OCI-LY7 (cell line): ENCODE results near the gene CTSH. TPM values are rescaled to one million over a fixed set of nuclear protein-coding genes. Genes with fewer than 3 reads are reported as not detected.

Experiments
- BruUV-seq: library from RNA; stranded (reverse); fragments of 400-500 nt; replicated peaks from 2 replicates; lab custom pipeline; 2021; lab: Mats Ljungman, UMichigan
- CTCF ChIA-PET: fragments of 300-600 bp; sonication (Branson Sonifier 250); formaldehyde crosslinking; loops from one replicate; lab custom pipeline; 2022; ENCODE audit warnings: antibody characterized with exemption; ENCODE audit not compliant: unreplicated experiment; lab: Charles Lee
- POLR2A ChIA-PET: fragments of 300-600 bp; sonication (Branson Sonifier 250); formaldehyde crosslinking; loops from one replicate; lab custom pipeline; 2022; ENCODE audit warnings: antibody characterized with exemption; lab: Charles Lee
- DNase-seq: peaks from one replicate; pipeline ENCODE4 v3.0.0-alpha.2; 2015; ENCODE audit warnings: low spot score
- H2AFZ ChIP-seq: fragments of 200-600 bp; sonication (generic), shearing (Covaris generic); 2 replicates; pipeline ENCODE4 v1.6.1; 2014; ENCODE audit warnings: mild to moderate bottlenecking, antibody characterized with exemption, low read length, moderate library complexity
- H3K27ac ChIP-seq: fragments of 200-600 bp; sonication (generic); 2 replicates; pipeline ENCODE4 v1.5.1; 2014; ENCODE audit warnings: mixed run types, low read depth, mild to moderate bottlenecking, moderate library complexity, low read length, inconsistent platforms; ENCODE audit not compliant: poor library complexity, severe bottlenecking
- H3K36me3 ChIP-seq: fragments of 200-600 bp; sonication (generic); 2 replicates; pipeline ENCODE4 v1.6.1; 2014; ENCODE audit warnings: mild to moderate bottlenecking, antibody characterized with exemption, low read length, moderate library complexity, mixed read lengths; ENCODE audit not compliant: insufficient read depth
- H3K4me1 ChIP-seq: fragments of 200-600 bp; sonication (generic); 2 replicates; pipeline ENCODE4 v1.5.1; 2014; ENCODE audit warnings: mild to moderate bottlenecking, low read length; ENCODE audit not compliant: insufficient read depth, poor library complexity, severe bottlenecking
- H3K4me2 ChIP-seq: fragments of 200-600 bp; sonication (generic); 2 replicates; pipeline ENCODE4 v1.6.1; 2014; ENCODE audit warnings: mild to moderate bottlenecking, low read length
- H3K4me3 ChIP-seq: fragments of 200-600 bp; sonication (generic); 2 replicates; pipeline ENCODE4 v1.5.1; 2014; ENCODE audit warnings: mild to moderate bottlenecking, low read depth, low read length; ENCODE audit not compliant: poor library complexity, severe bottlenecking
- H3K79me2 ChIP-seq: fragments of 200-600 bp; sonication (generic); 2 replicates; pipeline ENCODE4 v1.6.1; 2016; ENCODE audit warnings: low read depth, mild to moderate bottlenecking, low read length, moderate library complexity, mixed read lengths; ENCODE audit not compliant: insufficient read depth
- H3K9me2 ChIP-seq: fragments of 200-600 bp; sonication (generic); 2 replicates; pipeline ENCODE4 v1.6.1; 2016; ENCODE audit warnings: mild to moderate bottlenecking, low read length, mixed read lengths; ENCODE audit not compliant: insufficient read depth
- H3K9me3 ChIP-seq: fragments of 200-600 bp; sonication (generic); 2 replicates; pipeline ENCODE4 v1.6.1; 2014; ENCODE audit warnings: mild to moderate bottlenecking, mixed run types, low read length, mixed read lengths
- H4K20me1 ChIP-seq: fragments of 200-600 bp; sonication (generic); 2 replicates; pipeline ENCODE4 v1.6.1; 2014; ENCODE audit warnings: mild to moderate bottlenecking, antibody characterized with exemption, low read length, moderate library complexity, mixed read lengths; ENCODE audit not compliant: insufficient read depth
- CTCF ChIP-seq: fragments of 200-600 bp; sonication (generic); conservative IDR thresholded peaks from 2 replicates; pipeline ENCODE4 v1.5.1; 2014; ENCODE audit warnings: mild to moderate bottlenecking, antibody characterized with exemption, low read length, moderate library complexity, mixed read lengths
- EZH2phosphoT487 ChIP-seq: fragments of 200-600 bp; sonication (generic); IDR thresholded peaks from 2 replicates; pipeline ENCODE4 v1.6.1; 2018; ENCODE audit warnings: low read depth, borderline replicate concordance, mild to moderate bottlenecking, mixed run types, antibody characterized with exemption, low read length, moderate library complexity, mixed read lengths
- intact Hi-C: fragments of 100-400 bp; cut with micrococcal nuclease; formaldehyde crosslinking; loops from one replicate; pipeline ENCODE4 v1.10.0; 2022; ENCODE audit not compliant: unreplicated experiment
- total RNA-seq, 2 experiments: library from RNA; depleted of rRNA in 1 of 2; stranded (reverse); fragments of >200 nt in 1 of 2; shearing (Covaris generic) in 1 of 2; gene quantifications; 2 replicates each; pipeline ENCODE4 v1.2.3, GENCODE V29; 2014 to 2022

Gene CTSH
- total RNA-seq, 2 experiments from 2014 or later = 21.5 to 26.9 TPM

- no peak for DNase-seq
- no peaks in the 10 kb centered on the region for H3K79me2 ChIP-seq
- no peaks in the 10 kb centered on the region for H4K20me1 ChIP-seq
- ChIA-PET POLR2A (interaction anchor here (0.6 kb wide), 1 partner anchor 1139 kb away, joined by 3 read pairs; no protein-coding TSS in a partner anchor), CTCF (no interaction called here)
- H3K9me2 ChIP-seq = no peaks in the 10 kb centered on the region
- H3K4me3 ChIP-seq = no peak overlapping the region
- H3K4me2 ChIP-seq = no peak overlapping the region
- H3K9me3 ChIP-seq = no peaks in the 10 kb centered on the region
- H3K4me1 ChIP-seq = no peaks in the 10 kb centered on the region
- TF ChIP-seq EZH2phosphoT487 (no peak), CTCF (no peak)
- no peak overlapping the region for H3K27ac ChIP-seq
- intact Hi-C loops = no loop called here
- no TSS peak for BruUV-seq
- no peak overlapping the region for H2AFZ ChIP-seq
- H3K36me3 ChIP-seq = peaks cover 13% of the 10 kb centered on the region; the same call in 1 of the 2 replicates
These were observed 17.6 kb downstream of the CTSH start for GRCh38 chr15:78927077-78927790.

GRCh38 chr15:78925956-78926743 is 18.7 kb downstream of the CTSH start:
- no peak overlapping the region for H3K4me3 ChIP-seq
- BruUV-seq = no TSS peak
- ChIA-PET CTCF (no interaction called here), POLR2A (interaction anchor here (0.6 kb wide), 1 partner anchor 1140 kb away, joined by 3 read pairs; no protein-coding TSS in a partner anchor)
- no peaks in the 10 kb centered on the region for H3K4me1 ChIP-seq
- H3K79me2 ChIP-seq = no peaks in the 10 kb centered on the region
- H3K36me3 ChIP-seq = peaks cover 23% of the 10 kb centered on the region; the same call in 1 of the 2 replicates
- H3K27ac ChIP-seq = no peak overlapping the region
- H2AFZ ChIP-seq = no peak overlapping the region
- H3K4me2 ChIP-seq = no peak overlapping the region
- TF ChIP-seq EZH2phosphoT487 (no peak), CTCF (0 out of 2 replicates have a peak, but pooled peaks have one; percentile 11)
- intact Hi-C loops = no loop called here
- DNase-seq = no peak
- no peaks in the 10 kb centered on the region for H3K9me2 ChIP-seq
- H3K9me3 ChIP-seq = no peaks in the 10 kb centered on the region
- no peaks in the 10 kb centered on the region for H4K20me1 ChIP-seq
